HCT116 (cell line): ENCODE results near the gene CEBPB. TPM values are rescaled to one million over a fixed set of nuclear protein-coding genes. Genes with fewer than 3 reads are reported as not detected.

ENCODE experiments used
- ATAC-seq: fragments of 200-7000 bp; cut with Tn5 transposase; 2 replicates; pipeline ENCODE4 v1.9.1; 2020; ENCODE audit warnings: mild to moderate bottlenecking, moderate library complexity
- BruUV-seq: library from RNA; stranded (reverse); fragments of 400-500 nt; replicated peaks from 2 replicates; lab custom pipeline; 2021; lab: Mats Ljungman, UMichigan
- CTCF ChIA-PET: fragments of 300-600 bp; sonication (Branson Sonifier 250); formaldehyde crosslinking; loops from one replicate; lab custom pipeline; 2021; ENCODE audit warnings: antibody characterized with exemption; lab: Charles Lee
- POLR2A ChIA-PET: fragments of 300-600, 350-600 bp; sonication (Branson Sonifier 250); formaldehyde crosslinking; loops from one replicate; lab custom pipeline; 2021; ENCODE audit warnings: antibody characterized with exemption; lab: Charles Lee
- RAD21 ChIA-PET, 2 experiments: fragments of 300-600 bp; sonication (Branson Sonifier 250); formaldehyde crosslinking; loops; one replicate each; lab custom pipeline; 2023; ENCODE audit warnings: low total read pairs in 2 of 2; ENCODE audit not compliant: uncharacterized antibody in 2 of 2, unreplicated experiment in 2 of 2, low non-redundant PET in 1 of 2; lab: Charles Lee
- DNase-seq: peaks from one replicate; pipeline ENCODE4 v3.0.0-alpha.2; 2010; ENCODE audit warnings: low read depth, low spot score
- H2AFZ ChIP-seq: fragments of 200-600 bp; shearing (Covaris generic), sonication (generic); 2 replicates; pipeline ENCODE4 v1.6.1; 2017; ENCODE audit warnings: low read depth, mixed run types, mixed read lengths, antibody characterized with exemption, low read length; ENCODE audit not compliant: poor library complexity, severe bottlenecking
- H3K27ac ChIP-seq: 2 replicates; pipeline ENCODE4 v1.5.1; 2012; ENCODE audit warnings: low read depth, low read length
- H3K27me3 ChIP-seq: fragments of 200-600 bp; sonication (generic); 2 replicates; pipeline ENCODE4 v1.6.1; 2016; ENCODE audit warnings: mixed run types, low read length, mixed read lengths; ENCODE audit not compliant: insufficient read depth
- H3K36me3 ChIP-seq, 2 experiments: fragments of 200-500 bp in 1 of 2; fragments of 200-600 bp in 1 of 2; sonication (Bioruptor generic) in 1 of 2; sonication (generic) in 1 of 2; 2 replicates each; pipeline versions ENCODE4 v1.5.1 to v1.6.1; 2014 to 2016; ENCODE audit warnings: low read length in 2 of 2, inconsistent platforms in 1 of 2, mixed read lengths in 1 of 2, mixed run types in 1 of 2; ENCODE audit not compliant: insufficient read depth in 2 of 2, control insufficient read depth in 1 of 2
- H3K4me1 ChIP-seq, 2 experiments: fragments of 200-600 bp in 1 of 2; sonication (generic) in 1 of 2; 2 replicates each; pipeline versions ENCODE4 v1.5.1 to v1.6.1; 2012 to 2017; ENCODE audit warnings: low read length in 2 of 2, inconsistent platforms in 1 of 2, mild to moderate bottlenecking in 1 of 2, mixed read lengths in 1 of 2, mixed run types in 1 of 2, moderate library complexity in 1 of 2; ENCODE audit not compliant: insufficient read depth in 2 of 2, control insufficient read depth in 1 of 2
- H3K4me2 ChIP-seq: fragments of 200-600 bp; sonication (generic); 2 replicates; pipeline ENCODE4 v1.6.1; 2017; ENCODE audit warnings: mixed run types, low read length, mixed read lengths
- H3K4me3 ChIP-seq, 2 experiments: fragments of 200-600 bp in 1 of 2; sonication (generic) in 1 of 2; replicated peaks in 1 of 2; 2 replicates each; pipeline ENCODE4 v1.5.1; 2011 to 2016; ENCODE audit warnings: low read length in 2 of 2, control low read depth in 1 of 2, low read depth in 1 of 2, mild to moderate bottlenecking in 1 of 2, mixed read lengths in 1 of 2, mixed run types in 1 of 2
- H3K79me2 ChIP-seq: fragments of 200-600 bp; sonication (generic); 2 replicates; pipeline ENCODE4 v1.6.1; 2017; ENCODE audit warnings: mild to moderate bottlenecking, mixed run types, low read length, moderate library complexity, mixed read lengths; ENCODE audit not compliant: insufficient read depth
- H3K9ac ChIP-seq: fragments of 200-600 bp; sonication (generic); 2 replicates; pipeline ENCODE4 v1.6.1; 2016; ENCODE audit warnings: low read length, mixed read lengths
- H3K9me2 ChIP-seq: fragments of 200-600 bp; sonication (generic), shearing (Covaris generic); 2 replicates; pipeline ENCODE4 v1.6.1; 2017; ENCODE audit warnings: mixed run types, mild to moderate bottlenecking, moderate library complexity; ENCODE audit not compliant: insufficient read depth
- H3K9me3 ChIP-seq, 2 experiments: fragments of 200-500 bp in 1 of 2; fragments of 200-600 bp in 1 of 2; sonication (Bioruptor generic) in 1 of 2; sonication (generic) in 1 of 2; 2 replicates each; pipeline ENCODE4 v1.6.1; 2014 to 2017; ENCODE audit warnings: low read length in 2 of 2, mixed read lengths in 2 of 2, inconsistent platforms in 1 of 2, low read depth in 1 of 2, mild to moderate bottlenecking in 1 of 2, mixed run types in 1 of 2, moderate library complexity in 1 of 2; ENCODE audit not compliant: control insufficient read depth in 1 of 2, insufficient read depth in 1 of 2
- H4K20me1 ChIP-seq: fragments of 200-600 bp; sonication (generic), shearing (Covaris generic); 2 replicates; pipeline ENCODE4 v1.6.1; 2017; ENCODE audit warnings: mixed run types, mild to moderate bottlenecking, moderate library complexity; ENCODE audit not compliant: insufficient read depth
- ATF3 ChIP-seq: IDR thresholded peaks from 2 replicates; pipeline ENCODE4 v1.6.1; 2012
- CBX3 ChIP-seq: IDR thresholded peaks from 2 replicates; pipeline ENCODE4 v1.6.1; 2012; ENCODE audit warnings: low read depth
- CEBPB ChIP-seq: IDR thresholded peaks from 2 replicates; pipeline ENCODE4 v1.6.1; 2012; ENCODE audit warnings: low read depth
- CTCF ChIP-seq, 3 experiments: fragments of 200-600 bp in 1 of 3; sonication (generic) in 1 of 3; IDR thresholded peaks in 2 of 3; conservative IDR thresholded peaks in 1 of 3; 2 replicates each; pipeline ENCODE4 v1.5.1; 2012 to 2017; ENCODE audit warnings: low read depth in 2 of 3, low read length in 2 of 3, antibody characterized with exemption in 1 of 3, borderline replicate concordance in 1 of 3, control low read depth in 1 of 3, mild to moderate bottlenecking in 1 of 3, mixed read lengths in 1 of 3, mixed run types in 1 of 3, moderate library complexity in 1 of 3; ENCODE audit not compliant: insufficient read depth in 1 of 3
- EGR1 ChIP-seq: IDR thresholded peaks from 2 replicates; pipeline ENCODE4 v1.6.1; 2012; ENCODE audit warnings: low read depth
- ELF1 ChIP-seq: IDR thresholded peaks from 2 replicates; pipeline ENCODE4 v1.6.1; 2012; ENCODE audit warnings: low read depth, borderline replicate concordance
- EZH2phosphoT487 ChIP-seq: fragments of 200-600 bp; IDR thresholded peaks from 2 replicates; pipeline ENCODE4 v1.6.1; 2018; ENCODE audit warnings: antibody characterized with exemption, borderline replicate concordance
- FOSL1 ChIP-seq: IDR thresholded peaks from 2 replicates; pipeline ENCODE4 v1.6.1; 2012; ENCODE audit warnings: low read depth
- POLR2AphosphoS5 ChIP-seq: IDR thresholded peaks from 2 replicates; pipeline ENCODE4 v1.6.1; 2011; ENCODE audit warnings: mild to moderate bottlenecking, low read depth, low read length, moderate library complexity
- REST ChIP-seq: IDR thresholded peaks from 2 replicates; pipeline ENCODE4 v1.6.1; 2012; ENCODE audit warnings: low read depth
- SIN3A ChIP-seq: IDR thresholded peaks from 2 replicates; pipeline ENCODE4 v1.6.1; 2012; ENCODE audit warnings: low read depth
- SP1 ChIP-seq: IDR thresholded peaks from 2 replicates; pipeline ENCODE4 v1.6.1; 2012; ENCODE audit warnings: low read depth
- SRF ChIP-seq: IDR thresholded peaks from 2 replicates; pipeline ENCODE4 v1.6.1; 2012; ENCODE audit warnings: low read depth
- YY1 ChIP-seq: IDR thresholded peaks from 2 replicates; pipeline ENCODE4 v1.6.1; 2011; ENCODE audit warnings: low read length, low read depth, moderate library complexity, mild to moderate bottlenecking; ENCODE audit not compliant: insufficient replicate concordance; ENCODE audit errors: extremely low read depth
- ZBTB33 ChIP-seq: IDR thresholded peaks from 2 replicates; pipeline ENCODE4 v1.6.1; 2011; ENCODE audit warnings: mild to moderate bottlenecking, low read length, moderate library complexity; ENCODE audit not compliant: insufficient replicate concordance; ENCODE audit errors: extremely low read depth
- ZFX ChIP-seq: fragments of 450-650 bp; IDR thresholded peaks from 2 replicates; pipeline ENCODE4 v1.6.1; 2017
- ZNF274 ChIP-seq: fragments of 200-500 bp; sonication (Bioruptor generic); IDR thresholded peaks from 2 replicates; pipeline ENCODE4 v1.6.1; 2014; ENCODE audit warnings: mild to moderate bottlenecking, low read depth, low read length, inconsistent platforms
- intact Hi-C: fragments of 100-400 bp; cut with micrococcal nuclease; formaldehyde crosslinking; loops from 2 replicates; pipeline ENCODE4 v1.10.0; 2022
- total RNA-seq: library from RNA; stranded (reverse); gene quantifications from one replicate; pipeline ENCODE4 v1.2.1, GENCODE V29; 2021; ENCODE audit not compliant: unreplicated experiment

Gene CEBPB
- total RNA-seq, 1 experiment from 2014 or later = 113 TPM

- ChIA-PET POLR2A (no interaction called here), RAD21 (no interaction called here), CTCF (no interaction called here)
- H3K4me2 ChIP-seq = no peak overlapping the region
- intact Hi-C loops = no loop called here
- no peak overlapping the region for H3K27ac ChIP-seq
- H3K4me3 ChIP-seq = no peak overlapping the region
- peaks cover 33 to 40% of the 10 kb centered on the region in 2 experiments for H3K36me3 ChIP-seq
- no peaks in the 10 kb centered on the region for H3K27me3 ChIP-seq
- H3K4me1 ChIP-seq = peaks cover 25 to 66% of the 10 kb centered on the region in 2 experiments
- no peak overlapping the region for H2AFZ ChIP-seq
- BruUV-seq = no TSS peak
- no peaks in the 10 kb centered on the region for H4K20me1 ChIP-seq
- TF ChIP-seq YY1 = no peak
- TF ChIP-seq CEBPB = no peak
- TF ChIP-seq ZBTB33 = no peak
- TF ChIP-seq ZFX = no peak
- no peak for TF ChIP-seq SIN3A
- no peak for TF ChIP-seq ELF1
- no peak for TF ChIP-seq CTCF (IDR thresholded peaks at IDR 0.05 in 2 of 3, conservative IDR thresholded peaks at IDR 0.05 in 1 of 3; ENCODE audit: borderline replicate concordance in 1 of 3, insufficient read depth in 1 of 3, low read depth in 2 of 3, low read length in 2 of 3)
- no peak for TF ChIP-seq ZNF274
- TF ChIP-seq POLR2AphosphoS5 = no peak
- no peak for TF ChIP-seq SP1
- TF ChIP-seq EGR1 = no peak
- no peak for TF ChIP-seq CBX3
- TF ChIP-seq REST = no peak
- no peak for TF ChIP-seq EZH2phosphoT487
- no peak for TF ChIP-seq FOSL1
- no peak for TF ChIP-seq ATF3
- no peak for TF ChIP-seq SRF
- H3K9me2 ChIP-seq = no peaks in the 10 kb centered on the region
- peaks cover 90% of the 10 kb centered on the region for H3K79me2 ChIP-seq
- no peaks in the 10 kb centered on the region for H3K9me3 ChIP-seq
- no peak overlapping the region for H3K9ac ChIP-seq
- no peak for DNase-seq
- no peak for ATAC-seq
Observed at GRCh38 chr20:50141811-50142561, 48.6 kb upstream of the CEBPB start.
